Measurements from ENCODE around the gene SLC2A11.
"Not testable (repeated sequence)": the region's sequence is repeated elsewhere in the genome, so short reads cannot be mapped to it uniquely, and the experiment has no call there.

SLC2A11 gene

GRCh38 chr22:23908587-23909205, 51.0 kb downstream of the SLC2A11 start:
- DNase-seq (ENCODE audit: low read depth in 2 of 2) = no peak

DNA sequence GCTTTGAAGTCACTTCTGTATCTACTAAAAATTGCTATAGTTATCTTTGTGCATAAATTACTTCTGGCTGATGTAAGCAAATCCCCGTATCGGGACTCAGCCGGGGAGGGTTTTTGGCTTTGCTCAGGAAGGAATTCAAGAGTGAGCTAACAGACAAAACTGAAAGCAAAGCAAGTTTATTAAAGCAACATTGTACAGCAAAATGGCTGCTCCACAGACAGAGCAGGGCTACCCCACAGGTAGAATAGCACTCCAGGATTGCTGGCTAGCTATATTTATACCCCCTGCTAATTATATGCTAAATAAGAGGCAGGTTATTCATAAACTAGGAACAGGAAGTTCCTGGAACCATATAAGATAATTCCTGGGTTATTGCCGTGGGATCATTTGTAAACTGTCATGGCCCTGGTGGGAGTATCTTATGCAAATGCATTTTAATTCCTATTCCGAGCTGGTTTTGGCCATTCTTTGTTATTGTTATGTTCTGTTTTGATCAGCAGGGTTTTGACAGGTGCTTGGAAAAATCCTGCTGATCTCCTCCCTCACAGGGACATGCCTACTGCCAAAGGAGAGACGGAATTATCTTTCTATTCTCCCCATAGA, 51.7 kb downstream of the SLC2A11 start:
- no peak for DNase-seq (ENCODE audit: low read depth in 2 of 2)

GRCh38 chr22:23910496-23911190, 53.0 kb downstream of the SLC2A11 start:
- DNase-seq (ENCODE audit: low read depth in 2 of 2) = no peak

GRCh38 chr22:23911318-23911980, 53.8 kb downstream of the SLC2A11 start:
- DNase-seq (ENCODE audit: low read depth in 2 of 2) = no peak

GRCh38 chr22:23912293-23912903, 54.7 kb downstream of the SLC2A11 start:
- DNase-seq (ENCODE audit: low read depth in 2 of 2) = no peak

DNA sequence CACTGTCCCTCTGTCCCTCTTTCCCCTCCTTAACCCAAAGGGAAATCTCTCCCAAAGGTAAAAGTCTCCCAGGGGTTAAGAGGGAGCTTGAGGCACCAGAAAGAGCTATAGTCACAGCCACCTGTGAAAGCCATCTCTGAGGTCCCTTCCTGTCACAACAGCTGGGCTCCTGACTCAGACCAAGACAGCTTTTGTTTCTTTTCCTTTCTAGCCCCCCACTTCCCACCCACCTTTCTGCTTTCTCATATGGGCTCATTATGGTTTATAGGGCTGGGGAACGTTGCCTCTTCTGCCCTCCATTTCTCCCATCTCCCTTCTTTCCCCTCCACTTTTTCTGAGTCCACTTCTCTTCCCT, 55.6 kb downstream of the SLC2A11 start:
- DNase-seq (ENCODE audit: low read depth in 2 of 2) = no peak

GRCh38 chr22:23913661-23914353, 56.1 kb downstream of the SLC2A11 start:
- DNase-seq (ENCODE audit: low read depth in 2 of 2) = peak; percentile 96 to 99

DNA sequence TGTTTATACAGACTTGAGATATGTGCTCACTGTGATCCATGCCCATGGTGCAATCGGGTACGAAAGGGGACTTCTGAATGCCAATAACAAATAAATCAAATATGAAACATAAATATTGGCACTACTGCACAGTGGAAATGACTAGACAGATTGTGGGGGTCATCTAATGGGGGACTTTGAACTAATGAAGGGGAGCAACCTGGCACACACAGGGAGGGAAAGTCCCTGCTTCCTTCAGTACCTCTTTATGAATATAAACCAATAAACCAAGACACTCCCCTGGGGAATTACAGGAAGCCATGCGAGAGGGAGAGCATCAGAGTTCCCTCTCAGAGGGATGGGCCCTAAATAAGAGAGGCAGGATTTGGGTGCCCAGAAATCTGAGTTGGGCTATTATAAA, 57.6 kb downstream of the SLC2A11 start:
- DNase-seq (ENCODE audit: low read depth in 2 of 2) = no peak

DNA sequence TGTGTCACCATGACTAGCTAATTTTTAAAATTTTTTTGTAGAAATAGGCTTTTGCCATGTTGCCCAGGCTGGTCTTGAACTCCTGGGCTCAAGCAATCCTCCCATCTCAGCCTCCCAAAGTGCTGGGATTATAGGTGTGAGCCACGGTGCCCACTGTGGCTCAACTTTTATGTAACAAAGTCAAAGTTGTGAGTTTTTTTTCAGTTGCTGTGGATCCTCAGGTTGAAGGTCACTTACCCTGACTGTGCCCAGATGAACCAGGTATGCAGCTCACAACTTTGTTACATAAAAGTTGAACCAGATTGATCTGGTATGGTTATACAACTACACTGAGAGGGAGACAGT, 62.6 kb downstream of the SLC2A11 start:
- DNase-seq (ENCODE audit: low read depth in 2 of 2) = not testable (repeated sequence)

- DNase-seq (ENCODE audit: low read depth in 2 of 2) = not testable (repeated sequence)
These were observed 64.0 kb downstream of the SLC2A11 start for GRCh38 chr22:23921586-23922201.

GRCh38 chr22:23922921-23923320, 65.2 kb downstream of the SLC2A11 start:
- DNase-seq (ENCODE audit: low read depth in 2 of 2) = no peak

DNA sequence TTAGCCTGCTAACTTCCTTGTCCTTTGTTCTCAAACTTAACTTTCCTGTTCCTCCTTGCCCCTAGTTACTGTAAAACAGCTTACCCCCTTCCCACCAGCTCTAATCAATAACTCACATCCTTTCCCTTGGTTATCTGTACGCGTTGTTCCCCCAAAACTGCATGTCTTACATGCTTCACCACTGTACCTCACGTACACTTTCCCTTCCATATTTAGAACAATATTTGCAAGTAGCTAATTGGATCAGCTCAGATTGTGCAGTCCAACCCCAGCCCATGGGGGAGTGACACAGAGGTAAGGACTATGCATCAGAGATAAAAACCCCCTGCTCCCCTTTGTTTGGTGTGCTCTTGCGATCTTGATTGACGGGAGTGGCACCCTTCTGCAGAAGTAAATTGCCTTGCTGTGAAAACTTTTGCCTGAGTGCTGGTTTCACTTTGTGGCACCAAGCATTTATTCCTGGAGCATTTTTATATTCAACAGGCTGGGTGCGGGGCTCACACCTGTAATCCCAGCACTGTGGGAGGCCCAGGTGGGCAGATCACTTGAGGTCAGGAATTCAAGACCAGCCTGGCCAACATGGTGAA, 67.4 kb downstream of the SLC2A11 start:
- DNase-seq (ENCODE audit: low read depth in 2 of 2) = no peak

DNA sequence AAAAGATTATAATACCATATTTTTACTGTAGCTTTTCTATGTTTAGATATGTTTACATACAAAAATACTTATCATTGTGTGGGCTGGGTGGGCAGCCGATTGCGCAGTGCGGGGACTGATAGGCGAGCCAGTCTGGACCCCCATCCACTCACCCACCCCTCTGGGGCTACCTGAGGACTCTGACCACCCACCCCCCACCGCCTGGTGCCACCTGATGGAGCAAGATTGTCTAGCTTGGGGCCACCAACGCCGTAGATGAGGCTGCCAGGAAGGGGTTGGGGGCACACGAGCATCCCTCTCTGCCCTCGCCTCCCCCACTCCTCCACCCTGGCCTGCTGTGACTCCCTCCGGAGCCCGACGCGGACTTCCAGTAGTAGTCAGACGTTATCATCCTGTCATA, 68.9 kb downstream of the SLC2A11 start:
- no peak for DNase-seq (ENCODE audit: low read depth in 2 of 2)
